Measurements from ENCODE around the gene ETS2. TPM values are rescaled to one million over a fixed set of nuclear protein-coding genes. Genes with fewer than 3 reads are reported as not detected.

Gene ETS2
- total and polyA plus RNA-seq, 10 of the 15 experiments (the other 5 are each of a cell fraction or from before 2014, with no cell fraction given), result 0.52 to 8.6 (median 3.8) TPM

DNA sequence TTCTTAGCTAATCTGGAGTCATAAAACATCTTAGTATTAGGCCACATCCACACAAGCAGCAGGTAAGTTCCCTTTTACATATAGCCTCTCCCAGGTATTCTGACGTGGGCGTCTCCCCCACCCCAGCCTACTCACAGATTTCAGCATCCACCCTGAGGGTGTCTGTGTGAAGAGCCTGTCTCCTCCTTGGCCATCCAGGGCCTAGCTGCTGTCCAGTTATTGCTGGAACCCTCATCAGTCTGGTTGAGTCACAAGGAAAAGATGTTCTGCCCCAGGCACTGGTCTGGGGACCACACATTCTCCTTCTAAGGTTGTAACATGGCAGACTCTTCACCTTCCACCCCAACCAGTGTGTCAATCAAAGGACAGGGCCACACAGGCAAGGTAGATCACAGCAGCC lies 57.6 kb downstream of the ETS2 start:
- H3K27me3 ChIP-seq (replicated peaks in 1 of 2; ENCODE audit: control insufficient read depth in 2 of 2, insufficient read depth in 2 of 2, low read length in 1 of 2), result no peaks in the 10 kb centered on the region
- H3K9ac ChIP-seq (ENCODE audit: control insufficient read depth, insufficient read depth, low read length), result no peak overlapping the region
- no peaks in the 10 kb centered on the region for H3K36me3 ChIP-seq (ENCODE audit: control insufficient read depth in 2 of 2, insufficient read depth in 2 of 2, low read length in 1 of 2)
- SMC1A ChIA-PET (ENCODE audit: uncharacterized antibody, unreplicated experiment), result no interaction called here
- no peaks in the 10 kb centered on the region for H3K9me3 ChIP-seq (replicated peaks; ENCODE audit: control insufficient read depth, insufficient read depth, low read length)
- no peaks in the 10 kb centered on the region for H3K79me2 ChIP-seq (ENCODE audit: control insufficient read depth, insufficient read depth, low read length)
- in situ Hi-C loops (cut with MboI), result no loop called here
- CTCF ChIA-PET, result no interaction called here
- 4% methylated on average over 2 of the region's 2 CpGs for WGBS (ENCODE audit: insufficient coverage, insufficient replicate concordance, low lambda C conversion rate, missing lambda C conversion rate)
- no peaks in the 10 kb centered on the region for H4K20me1 ChIP-seq (ENCODE audit: control insufficient read depth, insufficient read depth)
- ATAC-seq (no peak), FAIRE-seq (no peak), DNase-seq (ENCODE audit: low read depth, low spot score) (no peak)
- intact Hi-C loops (cut with micrococcal nuclease; ENCODE audit: unreplicated experiment), result no loop called here
- H3K4me2 ChIP-seq (ENCODE audit: control insufficient read depth, insufficient read depth), result no peak overlapping the region
- no peak overlapping the region for H3K4me3 ChIP-seq
- POLR2A ChIA-PET, result no interaction called here
- no peak overlapping the region for H2AFZ ChIP-seq (ENCODE audit: control insufficient read depth, low read depth, low read length)
- peaks cover 7% of the 10 kb centered on the region; the same call in 1 of the 2 replicates for H3K4me1 ChIP-seq (ENCODE audit: control insufficient read depth, insufficient read depth, low read length)
- RAD21 ChIA-PET (ENCODE audit: unreplicated experiment), result no interaction called here
- TF ChIP-seq ZNF687 (IDR thresholded peaks at IDR 0.05) (no peak), HSF1 (IDR thresholded peaks at IDR 0.05; ENCODE audit: low read depth, low read length) (no peak), ELK1 (IDR thresholded peaks at IDR 0.05; ENCODE audit: low read depth, low read length) (no peak), KAT2A (conservative IDR thresholded peaks at IDR 0.05; ENCODE audit: control insufficient read depth, low read depth, low read length) (no peak), RELA (IDR thresholded peaks at IDR 0.05; ENCODE audit: borderline replicate concordance, partially characterized antibody) (no peak), SRF (IDR thresholded peaks at IDR 0.05; ENCODE audit: low read depth in 2 of 2, low read length in 2 of 2) (no peak), KLF5 (IDR thresholded peaks at IDR 0.05; ENCODE audit: partially characterized antibody) (no peak), PAX5 (IDR thresholded peaks at IDR 0.05; ENCODE audit: borderline replicate concordance, low read depth, low read length) (no peak), NFYB (IDR thresholded peaks at IDR 0.05; ENCODE audit: insufficient read depth, low read depth, low read length) (no peak), PAX8 (IDR thresholded peaks at IDR 0.05) (no peak), RUNX3 (IDR thresholded peaks at IDR 0.05; ENCODE audit: low read length) (no peak), BMI1 (IDR thresholded peaks at IDR 0.05; ENCODE audit: borderline replicate concordance) (no peak), GATAD2B (conservative IDR thresholded peaks at IDR 0.05; ENCODE audit: low read depth) (no peak), IKZF1 (conservative IDR thresholded peaks at IDR 0.05) (no peak), NR2F1 (conservative IDR thresholded peaks at IDR 0.05) (no peak)
- TF ChIP-seq, protein P1, sequence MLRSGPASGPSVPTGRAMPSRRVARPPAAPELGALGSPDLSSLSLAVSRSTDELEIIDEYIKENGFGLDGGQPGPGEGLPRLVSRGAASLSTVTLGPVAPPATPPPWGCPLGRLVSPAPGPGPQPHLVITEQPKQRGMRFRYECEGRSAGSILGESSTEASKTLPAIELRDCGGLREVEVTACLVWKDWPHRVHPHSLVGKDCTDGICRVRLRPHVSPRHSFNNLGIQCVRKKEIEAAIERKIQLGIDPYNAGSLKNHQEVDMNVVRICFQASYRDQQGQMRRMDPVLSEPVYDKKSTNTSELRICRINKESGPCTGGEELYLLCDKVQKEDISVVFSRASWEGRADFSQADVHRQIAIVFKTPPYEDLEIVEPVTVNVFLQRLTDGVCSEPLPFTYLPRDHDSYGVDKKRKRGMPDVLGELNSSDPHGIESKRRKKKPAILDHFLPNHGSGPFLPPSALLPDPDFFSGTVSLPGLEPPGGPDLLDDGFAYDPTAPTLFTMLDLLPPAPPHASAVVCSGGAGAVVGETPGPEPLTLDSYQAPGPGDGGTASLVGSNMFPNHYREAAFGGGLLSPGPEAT (IDR thresholded peaks at IDR 0.05; ENCODE audit: low read depth), result no peak
- no peak overlapping the region for H3K27ac ChIP-seq (ENCODE audit: control insufficient read depth, insufficient read depth)
- BruUV-seq (replicated peaks), result no TSS peak
